Measurements from ENCODE around the gene ALKBH3.

The ALKBH3 gene

DNA sequence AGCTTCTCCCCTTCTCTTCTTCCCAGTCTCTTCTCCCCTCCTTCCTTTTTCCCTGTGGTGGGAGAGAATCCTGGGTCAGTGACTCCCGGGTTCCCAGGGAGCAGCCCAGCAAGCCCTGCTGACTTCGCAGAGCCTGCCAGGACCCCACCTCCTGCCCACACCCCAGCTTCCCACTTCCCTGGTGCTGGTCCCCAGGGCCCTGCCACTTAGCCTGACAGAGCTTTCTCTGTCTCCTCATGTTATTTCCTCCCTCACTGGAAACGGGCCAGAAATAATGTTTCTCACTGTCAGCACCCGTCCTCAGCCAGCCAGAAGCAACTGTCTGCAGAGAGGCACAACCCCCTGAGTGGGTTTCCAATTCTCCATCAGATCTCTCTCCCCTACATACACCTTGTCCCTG, 88.9 kb downstream of the ALKBH3 start:
- peak; percentile 43 for DNase-seq
